Spleen (tissue), 7 donors: ENCODE data around the gene FRRS1.

Experiments used
- CTCF ChIP-seq, 11 experiments: fragments of 200-600 bp in 7 of 11; fragments of 450-650 bp in 4 of 11; sonication (generic) in 4 of 11; IDR thresholded peaks in 8 of 11; conservative IDR thresholded peaks in 3 of 11; 1 replicate in 7 of 11; 2 replicates in 4 of 11; pipeline versions ENCODE4 v1.4.0 to v1.8.0; 2016 to 2021; ENCODE audit warnings: antibody characterized with exemption in 11 of 11, inconsistent platforms in 4 of 11, mild to moderate bottlenecking in 1 of 11
- POLR2A ChIP-seq, 3 donors: fragments of 450-650 bp; IDR thresholded peaks; one replicate each; pipeline ENCODE4 v1.5.1; 2017; ENCODE audit warnings: antibody characterized with exemption in 3 of 3, mild to moderate bottlenecking in 1 of 3
- donor health status: DM: no; HTN: no; CAD: no; lungs with moderate emphysema.
- donor health status: DM: no; HTN: no; CAD: no.
- donor health status: DM: no; HTN: no; CAD: no.

- TF ChIP-seq CTCF (IDR thresholded peaks at IDR 0.05 in 8 of 11, conservative IDR thresholded peaks at IDR 0.05 in 3 of 11) (no peak), POLR2A (IDR thresholded peaks at IDR 0.05) (no peak)
Measured at GRCh38 chr1:99717005-99717404, 49.4 kb downstream of the FRRS1 start.
